GM19463 (cell line): ENCODE measurements around the gene HHIPL1.

Experiments used
- ATAC-seq: cut with Tn5 transposase; IDR thresholded peaks from one replicate; pipeline ENCODE4 v1.9.1; 2021; ENCODE audit warnings: mild to moderate bottlenecking, moderate library complexity; ENCODE audit not compliant: unreplicated experiment

HHIPL1 gene

DNA sequence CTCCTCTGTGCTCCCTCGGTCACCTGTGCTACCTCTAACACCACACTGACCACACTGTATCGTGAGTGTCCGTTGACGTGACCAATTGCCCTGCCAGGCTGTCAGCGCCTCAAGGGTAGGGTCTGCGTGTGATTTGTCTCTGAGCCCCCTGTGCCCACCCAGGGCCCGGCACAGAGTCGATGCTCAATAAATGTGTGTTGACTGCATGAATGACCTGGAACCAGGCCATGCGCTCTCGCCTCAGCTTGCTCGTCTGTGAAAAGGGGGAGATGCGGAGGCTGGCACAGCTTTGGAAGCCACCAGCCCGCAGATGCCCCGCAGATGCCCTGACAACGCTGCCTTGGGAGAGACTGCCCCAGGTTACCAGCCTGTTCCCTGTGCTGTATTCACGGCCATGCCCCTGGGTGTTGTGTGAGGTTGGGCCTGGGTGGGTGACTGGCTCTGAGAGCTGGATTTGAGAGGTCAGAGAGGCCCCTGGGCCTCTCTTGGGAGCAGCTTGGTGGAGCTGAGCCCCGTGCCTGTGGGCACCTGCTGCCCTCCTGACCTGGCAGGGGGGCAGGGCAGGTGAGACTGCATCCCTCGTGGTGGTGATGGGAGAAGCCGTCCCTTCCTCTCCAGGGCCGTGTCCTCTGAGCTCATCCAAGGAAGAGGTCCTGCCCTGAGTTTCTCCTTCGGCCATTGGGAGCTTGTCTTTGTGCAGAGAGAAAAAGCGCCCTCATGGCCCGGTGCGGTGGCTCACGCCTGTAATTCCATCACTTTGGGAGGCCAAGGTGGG lies 82.4 kb downstream of the HHIPL1 start:
- ATAC-seq, result no peak

DNA sequence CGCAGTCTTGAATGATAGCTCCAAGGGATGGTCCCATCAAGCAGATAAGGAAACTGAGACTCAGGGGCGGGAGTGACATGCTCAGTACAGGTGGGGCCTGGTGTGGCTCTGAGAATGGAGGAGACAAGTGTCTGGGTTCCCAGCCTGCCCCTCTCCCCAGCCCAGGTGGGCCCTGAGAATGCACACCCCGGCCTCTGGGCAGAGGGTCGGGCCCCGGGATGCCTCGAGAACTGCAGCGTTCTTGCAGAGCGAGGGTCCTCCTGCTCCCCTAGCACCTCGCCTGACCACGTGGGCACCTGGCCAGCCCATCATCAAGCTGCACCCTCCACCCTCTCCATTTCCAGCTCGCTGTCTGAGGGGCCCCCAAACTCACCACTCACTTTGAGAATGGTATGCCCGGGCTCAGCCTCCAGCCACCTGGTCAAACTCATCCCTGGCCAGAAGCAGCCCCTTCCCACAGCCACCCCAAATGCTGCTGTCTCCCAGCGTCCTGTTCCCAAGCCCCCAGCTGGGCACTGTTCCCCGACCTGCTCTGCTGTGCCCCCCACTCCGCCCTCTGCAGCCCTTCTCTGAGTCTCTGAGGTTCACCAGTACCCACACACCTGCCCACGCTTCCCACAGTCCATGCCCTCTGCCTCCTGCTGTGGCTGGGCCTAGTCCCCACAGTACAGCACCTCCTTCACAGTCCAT lies 83.4 kb downstream of the HHIPL1 start:
- no peak for ATAC-seq

DNA sequence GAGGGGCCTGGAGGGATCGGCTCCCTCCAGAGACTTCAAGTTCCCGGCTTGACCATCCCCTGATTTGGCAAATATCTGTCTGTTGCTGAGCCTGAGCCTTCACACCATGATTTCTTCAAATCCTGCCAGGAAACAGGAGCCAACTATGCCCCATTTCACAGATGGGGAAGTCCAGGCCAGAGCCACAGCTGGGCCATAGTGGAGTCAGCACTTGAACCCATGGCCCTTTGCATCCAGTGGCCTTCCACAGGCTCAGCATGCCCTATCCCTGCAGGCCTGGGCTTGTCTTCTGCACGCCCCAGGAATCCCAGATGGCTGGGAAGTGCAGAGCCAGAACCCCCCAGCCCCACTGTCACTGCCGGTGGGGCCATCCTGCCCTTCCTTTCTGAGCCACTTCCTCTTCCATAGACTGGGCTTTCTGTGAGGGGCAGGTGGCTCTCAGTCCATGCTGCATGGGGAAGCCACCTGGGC lies 84.1 kb downstream of the HHIPL1 start:
- ATAC-seq, result no peak
